Kidney (tissue), 14 donors: ENCODE data around the gene SRGAP3. TPM values are rescaled to one million over a fixed set of nuclear protein-coding genes. Genes with fewer than 3 reads are reported as not detected.

Experiments
- DNase-seq, 5 donors: peaks; one replicate each; pipeline ENCODE4 v3.0.0-alpha.2; 2013 to 2020
- FAIRE-seq: peaks from 2 replicates; lab custom pipeline; 2012; peaks lifted over from hg19 to GRCh38; lab: Jason Lieb, UNC
- H3K27ac ChIP-seq, 2 donors: one replicate each; pipeline ENCODE4 v1.7.0; 2013; ENCODE audit warnings: low read depth in 2 of 2, low read length in 2 of 2, inconsistent platforms in 1 of 2
- H3K27me3 ChIP-seq: one replicate; pipeline ENCODE4 v1.7.1; 2013; ENCODE audit warnings: low read length, inconsistent platforms; ENCODE audit not compliant: control insufficient read depth, insufficient read depth
- H3K36me3 ChIP-seq, 3 donors: one replicate each; pipeline versions ENCODE4 v1.7.0 to v1.7.1; 2013; ENCODE audit warnings: low read length in 3 of 3, control low read depth in 1 of 3, inconsistent platforms in 1 of 3; ENCODE audit not compliant: insufficient read depth in 3 of 3, control insufficient read depth in 2 of 3
- H3K4me1 ChIP-seq, 3 donors: one replicate each; pipeline versions ENCODE4 v1.7.0 to v1.7.1; 2013; ENCODE audit warnings: low read length in 3 of 3, inconsistent platforms in 1 of 3, low read depth in 1 of 3; ENCODE audit not compliant: control insufficient read depth in 2 of 3, insufficient read depth in 2 of 3
- H3K4me3 ChIP-seq, 3 donors: one replicate each; pipeline versions ENCODE4 v1.7.0 to v1.8.1; 2013; ENCODE audit warnings: low read length in 3 of 3, control low read depth in 1 of 3, inconsistent platforms in 1 of 3
- H3K9ac ChIP-seq, 3 donors: one replicate each; pipeline versions ENCODE4 v1.7.0 to v1.7.1; 2013; ENCODE audit warnings: low read length in 3 of 3, control low read depth in 1 of 3, inconsistent platforms in 1 of 3
- H3K9me3 ChIP-seq, 3 donors: one replicate each; pipeline versions ENCODE4 v1.7.0 to v1.7.1; 2013; ENCODE audit warnings: low read length in 3 of 3, control low read depth in 1 of 3, inconsistent platforms in 1 of 3; ENCODE audit not compliant: control insufficient read depth in 2 of 3, insufficient read depth in 1 of 3
- CTCF ChIP-seq: IDR thresholded peaks from 3 replicates; pipeline ENCODE4 v1.5.1; 2012; ENCODE audit warnings: mild to moderate bottlenecking, moderate library complexity, borderline replicate concordance; ENCODE audit not compliant: insufficient read depth; ENCODE audit errors: extremely low read depth
- intact Hi-C: fragments of 100-400 bp; cut with DNase I; formaldehyde crosslinking; loops from one replicate; pipeline ENCODE4 v1.11.1; 2022
- polyA plus RNA-seq: library from polyadenylated mRNA; stranded (reverse); fragments of 350-450 nt; fragmentation: Illumina TruSeq; extraction: RNeasy Lipid Tissue Mini Kit (QIAGEN cat#74804); gene quantifications from one replicate; pipeline ENCODE4 v1.2.3, GENCODE V29; 2014; ENCODE audit warnings: low read depth, low replicate concordance; ENCODE audit not compliant: insufficient read depth
- total RNA-seq: library from RNA; stranded (reverse); fragmentation: NEBNext Ultra II Directional; extraction: Animal tissue kit (Norgen Biotek cat#: 25700); gene quantifications from one replicate; pipeline ENCODE4 v1.2.1, GENCODE V29; 2021
- donor health status: control.
- donor health status: control.
- donor health status: control.
- donor health status: control.
- donor health status: control.
- donor health status: DM: yes; HTN: yes; CAD: no.
- donor health status: Normal renal cell carcinoma (clear cell type).

SRGAP3 gene
- total and polyA plus RNA-seq, 2 donors from 2014 or later, result 4.1 to 24.3 TPM

DNA sequence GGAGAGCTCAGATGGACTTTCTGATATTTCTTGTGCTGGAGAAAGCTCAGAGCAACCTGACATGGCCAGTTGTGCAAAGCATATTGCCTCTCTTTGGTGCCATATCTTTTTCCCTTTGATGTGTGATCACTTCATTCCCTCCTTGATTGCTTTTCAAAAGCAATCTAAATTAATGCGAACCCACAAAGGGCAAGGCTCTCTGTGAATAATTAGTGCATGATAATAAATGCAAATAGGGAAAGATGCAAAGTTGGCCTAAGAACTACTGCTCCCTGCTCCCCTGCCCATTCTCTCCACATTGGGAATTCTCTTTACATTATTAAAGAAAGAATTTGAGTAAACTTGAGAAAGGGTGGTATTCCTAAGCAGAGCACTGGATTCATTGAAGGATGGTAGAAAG, 60.9 kb downstream of the SRGAP3 start:
- no peak for FAIRE-seq
- no peaks in the 10 kb centered on the region for H3K9me3 ChIP-seq
- H3K4me1 ChIP-seq, result peaks cover 3 to 9% (median 3%) of the 10 kb centered on the region in 3 donors
- TF ChIP-seq CTCF, result no peak
- no peaks in the 10 kb centered on the region for H3K36me3 ChIP-seq
- H3K9ac ChIP-seq, result no peak overlapping the region
- no peak for DNase-seq
- H3K4me3 ChIP-seq, result no peak overlapping the region
- H3K27ac ChIP-seq, result no peak overlapping the region
- intact Hi-C loops, result no loop called here
- H3K27me3 ChIP-seq, result no peaks in the 10 kb centered on the region

GRCh38 chr3:9185701-9186100, 63.7 kb downstream of the SRGAP3 start:
- FAIRE-seq (no peak), DNase-seq (no peak)
- Histone ChIP-seq H3K27me3 (no peaks in the 10 kb centered on the region), H3K36me3 (no peaks in the 10 kb centered on the region), H3K9me3 (no peaks in the 10 kb centered on the region), H3K4me1 (peaks cover 3% of the 10 kb centered on the region in 3 donors), H3K9ac (no peak overlapping the region), H3K4me3 (no peak overlapping the region), H3K27ac (no peak overlapping the region)
- no peak for TF ChIP-seq CTCF
- intact Hi-C loops, result no loop called here

DNA sequence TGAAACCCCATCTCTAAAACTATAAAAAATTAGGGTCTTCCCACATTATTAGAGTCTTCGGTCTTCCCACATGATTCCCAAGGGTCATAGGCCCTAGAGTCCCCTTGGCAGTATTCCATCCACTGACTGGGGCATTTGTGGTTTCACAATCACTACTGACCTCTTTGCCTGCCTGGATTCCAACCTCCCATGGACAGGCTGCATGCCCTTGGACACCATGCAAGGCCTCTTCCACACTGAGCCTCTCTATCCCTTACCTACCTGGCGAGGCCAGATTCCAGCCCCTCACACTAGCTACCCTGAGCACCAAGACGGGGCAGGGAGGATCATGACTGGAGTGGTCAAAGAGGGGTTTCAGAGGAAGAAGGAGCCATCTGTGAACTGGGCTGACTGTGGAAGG, 64.4 kb downstream of the SRGAP3 start:
- FAIRE-seq (no peak), DNase-seq (no peak)
- no peak overlapping the region for H3K9ac ChIP-seq
- H3K9me3 ChIP-seq, result no peaks in the 10 kb centered on the region
- H3K27me3 ChIP-seq, result no peaks in the 10 kb centered on the region
- no peak overlapping the region for H3K4me3 ChIP-seq
- no peaks in the 10 kb centered on the region for H3K36me3 ChIP-seq
- H3K27ac ChIP-seq, result no peak overlapping the region
- no peak for TF ChIP-seq CTCF
- intact Hi-C loops, result no loop called here
- peaks cover 3% of the 10 kb centered on the region in 3 donors for H3K4me1 ChIP-seq

DNA sequence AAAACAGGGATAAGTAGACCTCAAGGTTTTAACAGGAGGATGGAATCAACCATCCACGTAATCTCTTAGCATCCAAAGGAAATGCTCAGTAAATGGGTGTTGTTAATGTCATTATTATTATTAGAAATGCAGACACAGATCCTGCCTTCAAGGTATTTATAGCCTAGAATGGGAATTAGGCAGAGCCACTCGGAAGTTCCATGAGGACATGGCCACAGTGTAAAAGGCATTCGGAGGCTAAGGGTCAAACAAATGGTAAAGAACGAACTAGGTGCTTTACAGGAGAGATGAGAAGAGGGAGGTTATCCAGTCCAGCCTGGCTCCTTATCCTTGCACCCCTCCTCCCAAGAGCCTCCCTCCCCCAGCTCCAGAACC, 65.0 kb downstream of the SRGAP3 start:
- H3K27ac ChIP-seq, result no peak overlapping the region
- no peaks in the 10 kb centered on the region for H3K27me3 ChIP-seq
- H3K9ac ChIP-seq, result no peak overlapping the region
- H3K4me3 ChIP-seq, result no peak overlapping the region
- intact Hi-C loops, result no loop called here
- no peaks in the 10 kb centered on the region for H3K36me3 ChIP-seq
- peaks cover 3% of the 10 kb centered on the region in 3 donors for H3K4me1 ChIP-seq
- TF ChIP-seq CTCF, result no peak
- DNase-seq (no peak), FAIRE-seq (no peak)
- no peaks in the 10 kb centered on the region for H3K9me3 ChIP-seq
